Stimulated activated CD8-positive, alpha-beta memory T cell treated with anti-CD3 and anti-CD28 coated beads, Interleukin-12 subunit alpha, Interleukin-12 subunit beta, amount 100 ng/mL, for 24 hours (primary cell): ENCODE results near the gene PSPH.
"Not testable (repeated sequence)": the region's sequence is repeated elsewhere in the genome, so short reads cannot be mapped to it uniquely, and the experiment has no call there.

Experiments used
- DNase-seq: peaks from one replicate; pipeline ENCODE4 v3.0.0-alpha.2; 2020; ENCODE audit errors: extremely low read depth

PSPH gene

DNA sequence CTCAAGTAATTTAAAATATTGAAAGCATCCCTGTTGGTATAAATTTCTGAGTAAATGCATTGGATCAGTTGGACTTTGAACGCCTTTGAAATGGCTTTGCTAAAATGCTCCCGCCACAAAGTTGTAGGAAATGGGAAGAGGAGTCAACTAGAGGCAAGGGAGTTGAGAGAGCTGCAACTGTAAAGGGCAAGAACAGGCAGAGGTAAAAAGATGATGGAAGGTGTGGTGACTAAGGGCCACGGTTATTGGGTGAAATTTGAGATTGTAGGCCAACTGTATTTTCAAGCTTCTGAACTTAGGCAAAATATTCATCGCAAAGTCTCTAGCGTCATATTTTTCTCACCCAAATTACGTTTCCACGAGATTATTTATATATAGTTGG, 12.2 kb upstream of the PSPH start:
- DNase-seq = no peak

DNA sequence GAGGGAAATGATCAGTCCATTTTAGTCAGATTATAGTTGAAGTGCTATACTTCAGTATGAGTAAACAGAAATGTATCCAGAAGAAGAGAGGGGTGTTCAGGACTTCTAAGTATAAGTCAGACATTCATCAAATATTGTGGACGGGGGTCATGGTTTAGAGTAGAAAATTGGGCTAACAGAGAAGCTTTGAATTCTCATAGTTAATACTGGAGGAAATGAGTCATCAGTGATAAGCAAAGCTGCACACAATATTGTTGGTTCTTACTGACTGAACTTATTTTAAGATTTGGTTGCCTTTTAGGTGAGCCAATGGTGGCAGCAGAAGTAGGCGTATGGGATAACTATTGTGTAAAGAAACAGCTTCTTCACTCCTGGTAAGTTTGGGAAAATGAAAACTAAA, 11.1 kb upstream of the PSPH start:
- DNase-seq = no peak

DNA sequence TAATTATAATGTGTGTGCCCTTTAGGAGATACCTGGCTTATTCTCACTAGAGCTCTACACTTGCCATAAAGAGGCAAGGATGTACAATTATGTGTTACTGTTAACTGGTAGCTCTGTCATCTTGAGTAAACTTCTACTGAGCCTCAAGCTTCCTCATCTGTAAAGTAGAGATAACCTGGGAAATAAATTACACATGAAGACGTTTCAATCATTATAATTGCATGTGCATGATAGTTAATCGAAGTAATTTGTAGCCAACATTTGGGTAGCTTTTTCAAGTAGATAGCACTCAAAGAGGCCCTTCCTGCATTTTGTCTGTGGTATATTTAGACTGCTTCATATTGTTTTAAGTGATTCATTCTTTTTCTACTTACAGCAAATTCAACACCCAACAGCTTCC, 2.7 kb upstream of the PSPH start:
- DNase-seq = no peak

DNA sequence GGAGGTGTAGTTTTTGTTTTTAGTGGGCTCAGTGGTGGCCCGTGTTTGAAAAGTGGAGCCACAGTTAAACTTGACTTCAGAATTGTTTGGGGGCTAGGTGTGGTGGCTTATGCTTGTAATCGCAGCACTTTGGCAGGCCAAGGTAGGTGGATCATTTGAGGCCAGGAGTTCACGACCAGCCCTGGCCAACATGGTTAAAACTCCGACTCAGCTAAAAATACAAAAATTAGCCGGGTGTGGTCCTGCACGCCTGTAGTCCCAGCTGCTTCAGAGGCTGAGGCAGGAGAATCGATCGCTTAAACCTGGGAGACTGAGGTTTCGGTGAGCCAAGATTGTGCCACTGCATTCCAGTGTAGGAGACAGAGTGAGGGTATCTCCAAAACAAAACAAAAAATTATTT, 2.1 kb upstream of the PSPH start:
- no peak for DNase-seq

DNA sequence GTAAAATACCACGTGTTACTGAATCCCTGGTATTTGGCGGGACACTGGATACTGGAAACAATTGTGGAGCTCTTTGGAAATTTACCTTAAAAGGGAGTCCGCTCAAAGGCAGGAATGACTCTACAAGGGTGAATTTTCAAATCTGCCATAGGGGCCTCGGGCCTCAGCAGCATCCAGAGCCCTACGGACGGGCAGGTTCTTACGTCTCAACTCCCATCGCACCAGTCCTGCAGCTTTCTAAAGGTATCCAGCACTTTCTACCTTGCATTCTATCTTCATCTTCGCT, 248 bp downstream of the PSPH start:
- DNase-seq = no peak

DNA sequence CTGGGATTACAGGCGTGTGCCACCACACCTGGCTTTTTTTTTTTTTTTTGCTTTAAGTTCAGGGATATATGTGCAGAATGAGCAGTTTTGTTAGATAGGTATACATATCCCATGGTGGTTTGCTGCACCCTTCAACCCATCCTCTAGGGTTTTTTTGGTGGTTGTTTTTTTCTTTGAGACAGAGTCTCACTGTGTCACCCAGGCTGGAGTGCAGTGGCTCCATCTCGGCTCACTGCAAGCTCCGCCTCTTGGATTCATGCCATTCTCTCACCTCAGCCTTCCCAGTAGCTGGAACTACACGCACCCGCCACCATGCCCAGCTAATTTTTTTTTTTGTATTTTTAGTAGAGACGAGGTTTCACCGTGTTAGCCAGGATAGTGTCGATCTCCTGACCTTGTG, 2.5 kb downstream of the PSPH start:
- not testable (repeated sequence) for DNase-seq

DNA sequence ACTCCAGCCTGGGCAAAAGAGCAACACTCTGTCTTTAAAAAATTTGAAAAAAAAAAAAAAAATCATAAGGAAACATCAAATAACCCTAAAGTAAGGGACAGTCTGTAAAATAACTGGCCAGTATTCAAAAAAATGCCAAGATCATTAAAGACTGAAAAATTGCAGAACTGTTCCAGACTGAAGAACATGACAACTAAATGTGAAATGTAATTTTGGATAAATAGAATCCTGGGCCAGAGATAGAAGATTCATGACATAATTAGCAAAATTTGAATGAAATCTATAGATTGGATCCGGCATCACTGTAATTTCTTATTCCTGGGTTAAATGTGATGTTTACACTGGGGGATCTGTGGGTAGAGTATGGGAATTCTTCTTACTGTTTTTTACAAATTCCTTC, 3.0 kb downstream of the PSPH start:
- DNase-seq = no peak

DNA sequence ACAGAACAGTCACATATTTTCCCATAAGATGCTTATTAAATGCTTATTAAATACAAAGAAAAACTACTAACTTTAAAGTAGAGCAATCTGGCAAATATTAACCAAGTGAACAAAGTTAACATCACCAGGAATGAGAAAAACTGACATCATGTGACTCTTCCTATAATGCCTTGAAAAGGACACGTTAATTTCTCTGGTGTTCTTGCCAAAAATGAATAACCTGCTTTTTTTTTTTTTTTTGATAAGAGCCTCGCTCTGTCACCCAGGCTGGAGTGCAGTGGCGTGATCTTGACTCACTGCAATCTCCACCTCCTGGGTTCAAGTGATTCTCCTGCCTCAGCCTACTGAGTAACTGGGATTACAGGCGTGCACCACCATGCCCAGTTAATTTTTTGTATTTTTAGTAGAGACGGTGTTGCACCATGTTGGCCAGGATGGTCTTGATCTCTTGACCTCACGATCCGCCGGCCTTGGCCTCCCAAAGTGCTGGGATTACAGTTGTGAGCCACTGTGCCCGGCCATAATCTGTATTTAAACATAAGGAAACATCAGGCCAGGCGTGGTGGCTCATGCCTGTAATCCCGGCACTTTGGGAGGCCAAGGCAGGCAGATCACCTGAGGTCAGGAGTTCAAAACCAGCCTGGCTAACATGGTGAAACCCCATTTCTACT, 3.7 kb downstream of the PSPH start:
- not testable (repeated sequence) for DNase-seq

DNA sequence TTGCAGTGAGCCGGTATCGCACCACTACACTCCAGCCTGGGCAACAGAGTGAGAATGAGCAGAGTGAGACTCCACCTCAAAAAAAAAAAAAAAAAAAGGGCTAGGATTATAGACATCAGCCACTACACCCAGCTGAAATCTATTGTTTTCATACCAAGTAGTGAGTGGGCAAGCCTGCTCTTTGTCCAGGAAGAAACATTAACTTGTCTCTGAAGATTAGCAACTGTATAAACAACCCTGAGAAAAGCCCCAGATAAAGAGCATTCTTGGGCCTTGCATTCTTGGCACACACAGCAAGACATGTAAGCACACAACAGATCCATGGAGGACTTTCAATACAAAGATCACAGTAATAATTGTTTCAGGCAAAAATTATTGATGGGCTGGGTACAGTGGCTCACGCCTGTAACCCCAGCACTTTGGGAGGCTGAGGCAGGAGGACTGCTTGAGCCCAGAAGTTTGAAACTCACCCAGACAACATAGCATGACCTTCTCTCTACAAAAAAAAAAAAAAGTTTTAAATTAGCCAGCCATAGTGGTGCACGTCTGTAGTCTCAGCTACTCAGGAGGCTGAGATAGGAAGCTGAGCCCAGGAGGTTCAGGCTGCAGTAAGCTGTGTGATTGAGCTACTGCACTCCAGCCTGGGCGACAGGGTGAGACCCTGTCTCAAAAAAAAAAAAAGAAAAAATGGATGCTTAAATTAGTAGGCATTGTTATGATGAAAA, 4.4 kb downstream of the PSPH start:
- DNase-seq = no peak

DNA sequence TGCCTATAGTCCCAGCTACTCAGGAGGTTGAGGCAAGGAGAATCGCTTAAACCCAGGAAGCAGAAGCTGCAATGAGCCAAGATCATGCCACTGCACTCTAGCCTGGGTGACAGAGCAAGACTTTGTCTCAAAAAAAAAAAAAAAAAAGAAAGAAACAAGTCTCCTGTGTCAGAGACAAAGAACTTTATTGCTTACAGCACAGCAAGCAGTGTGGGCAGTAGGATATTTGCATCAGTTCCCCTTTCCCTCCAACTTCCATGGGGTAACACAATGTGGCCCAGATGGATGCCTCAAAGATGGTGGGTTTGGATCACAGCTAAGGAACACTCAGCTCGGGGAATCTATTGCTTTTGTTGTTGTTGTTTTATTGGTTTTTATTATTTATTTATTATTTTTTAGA, 5.5 kb downstream of the PSPH start:
- not testable (repeated sequence) for DNase-seq

DNA sequence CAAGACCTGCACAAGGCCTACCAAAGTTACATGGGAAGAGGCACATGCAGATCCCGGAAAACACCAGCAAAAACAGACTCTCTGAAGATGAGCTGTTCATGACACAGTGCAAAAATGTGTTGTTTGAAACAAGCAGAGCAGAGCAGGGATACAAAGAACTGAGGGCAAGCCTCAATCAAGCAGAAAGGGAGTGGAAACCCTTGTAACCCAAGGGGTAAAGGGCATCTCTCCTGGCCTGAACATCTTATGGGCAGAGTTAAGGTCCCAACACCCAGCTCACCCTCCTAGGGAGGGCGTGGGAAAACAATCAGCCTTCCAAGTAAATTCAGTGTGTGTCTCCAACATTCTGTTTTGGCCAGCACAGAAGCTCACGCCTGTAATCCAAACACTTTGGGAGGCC, 10.5 kb downstream of the PSPH start:
- no peak for DNase-seq

DNA sequence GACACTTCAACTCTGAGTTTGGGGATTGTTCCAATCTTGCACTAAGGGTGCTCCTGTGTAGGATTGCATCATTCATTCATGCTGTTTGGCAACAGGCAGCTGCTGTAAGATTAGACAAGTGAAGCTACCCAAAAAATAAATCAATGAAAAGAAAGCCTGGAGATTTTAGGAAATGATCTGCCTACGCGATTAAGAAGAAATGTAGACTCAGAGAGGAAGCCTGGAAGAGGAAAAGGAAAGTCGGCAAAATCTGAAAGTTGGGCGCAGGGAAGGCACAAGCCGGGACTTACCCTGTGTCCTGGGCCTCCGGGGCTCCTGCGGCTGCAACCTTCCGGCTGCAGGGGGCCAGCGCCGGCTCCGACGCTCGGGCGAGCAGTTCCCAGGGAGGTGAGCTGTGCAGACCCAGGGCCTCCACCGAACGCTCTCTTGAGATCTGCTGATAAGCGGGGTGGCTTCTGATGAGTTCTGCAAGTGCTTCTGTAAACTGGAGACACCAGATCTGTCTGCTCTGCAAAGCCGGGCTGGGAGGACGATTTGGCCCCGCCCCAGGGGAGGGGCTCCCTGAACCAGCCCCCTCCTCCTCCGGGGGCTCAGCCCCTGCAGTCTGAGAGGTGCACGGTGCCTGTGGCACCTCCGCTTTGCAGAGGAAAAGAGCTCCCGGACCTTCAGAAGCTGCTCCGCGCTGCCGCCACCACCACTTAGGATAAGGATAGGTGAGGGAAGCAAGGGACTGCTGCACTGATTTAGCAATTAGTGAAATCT, 17.4 kb downstream of the PSPH start:
- DNase-seq = no peak

DNA sequence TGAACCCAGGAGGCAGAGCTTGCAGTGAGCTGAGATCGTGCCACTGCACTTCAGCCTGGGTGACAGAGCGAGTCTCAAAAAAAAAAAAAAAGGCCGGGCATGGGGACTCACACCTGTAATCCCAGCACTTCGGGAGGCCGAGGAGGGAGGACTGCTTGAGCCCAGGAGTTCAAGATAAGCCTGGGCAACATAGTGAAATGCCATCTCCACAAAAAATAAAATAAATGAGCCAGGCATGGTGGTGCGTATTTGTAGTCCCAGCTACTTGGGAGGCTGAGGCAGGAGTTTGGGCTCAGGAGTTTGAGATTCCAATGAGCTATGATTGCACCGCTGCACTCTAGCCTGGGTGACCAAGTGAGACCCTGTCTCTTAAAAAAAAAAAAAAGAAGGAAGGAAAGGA, 18.7 kb downstream of the PSPH start:
- DNase-seq = not testable (repeated sequence)

DNA sequence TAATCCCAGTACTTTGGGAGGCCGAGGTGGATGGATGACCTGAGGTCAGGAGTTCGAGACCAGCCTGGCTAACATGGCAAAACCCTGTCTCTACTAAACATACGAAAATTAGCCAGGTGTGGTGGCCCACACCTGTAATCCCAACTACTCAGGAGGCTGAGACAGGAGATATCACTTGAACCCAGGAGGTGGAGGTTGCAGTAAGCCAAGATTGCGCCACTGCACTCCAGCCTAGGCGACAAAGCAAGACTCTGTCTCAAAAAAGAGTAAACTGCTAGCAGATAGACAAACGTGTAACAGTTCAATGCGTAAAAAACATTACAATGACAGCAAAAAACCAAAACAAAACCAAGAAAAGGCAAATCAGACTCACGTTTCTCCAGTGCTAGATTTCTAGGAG, 19.7 kb downstream of the PSPH start:
- DNase-seq = not testable (repeated sequence)

DNA sequence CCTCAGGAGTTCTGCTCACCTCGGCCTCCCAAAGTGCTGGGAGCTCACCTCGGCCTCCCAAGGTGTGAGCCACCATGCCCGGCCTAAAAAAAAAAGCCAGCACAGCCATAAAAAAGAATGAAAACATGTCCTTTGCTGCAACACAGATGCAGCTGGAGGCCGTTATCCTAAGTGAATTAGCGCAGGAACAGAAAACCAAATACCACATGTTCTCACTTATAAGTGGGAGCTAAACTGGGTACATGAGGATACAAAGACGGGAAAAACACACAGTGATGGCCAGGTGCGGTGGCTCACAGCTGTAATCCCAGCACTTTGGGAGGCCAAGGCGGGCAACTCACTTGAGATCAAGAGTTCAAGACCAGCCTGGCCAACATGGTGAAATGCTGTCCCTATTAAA, 20.9 kb downstream of the PSPH start:
- no peak for DNase-seq

DNA sequence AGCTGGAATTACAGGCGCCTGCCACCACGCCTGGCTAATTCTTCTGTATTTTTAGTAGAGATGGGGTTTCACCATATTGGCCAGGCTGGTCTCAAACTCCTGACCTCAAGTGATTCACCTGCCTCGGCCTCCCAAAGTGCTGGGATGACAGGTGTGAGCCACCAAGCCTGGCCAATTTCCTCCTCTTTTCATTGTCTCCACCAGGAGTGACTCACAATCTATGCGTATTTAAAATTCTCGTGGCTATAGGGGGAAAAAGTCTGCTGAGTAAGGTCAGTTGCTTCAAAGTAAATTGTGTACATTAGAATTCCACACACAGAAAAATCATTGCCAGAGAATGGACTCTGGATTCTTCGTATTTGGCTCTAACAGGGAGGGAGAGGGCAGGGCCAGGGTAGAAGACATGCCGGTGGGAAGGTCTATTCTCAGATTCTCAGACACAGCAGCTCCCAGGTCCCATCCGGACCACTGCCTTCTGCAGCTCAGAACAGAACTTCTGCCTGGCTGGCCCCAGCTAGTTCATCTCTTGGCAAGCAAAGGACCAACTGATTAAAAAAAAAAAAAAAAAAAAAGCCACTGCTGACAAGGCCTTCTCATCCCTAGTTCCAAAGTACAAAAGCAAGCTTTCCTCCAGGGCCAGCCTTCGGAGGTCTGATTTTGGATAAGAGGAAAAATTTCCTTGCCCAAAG, 22.2 kb downstream of the PSPH start:
- no peak for DNase-seq

DNA sequence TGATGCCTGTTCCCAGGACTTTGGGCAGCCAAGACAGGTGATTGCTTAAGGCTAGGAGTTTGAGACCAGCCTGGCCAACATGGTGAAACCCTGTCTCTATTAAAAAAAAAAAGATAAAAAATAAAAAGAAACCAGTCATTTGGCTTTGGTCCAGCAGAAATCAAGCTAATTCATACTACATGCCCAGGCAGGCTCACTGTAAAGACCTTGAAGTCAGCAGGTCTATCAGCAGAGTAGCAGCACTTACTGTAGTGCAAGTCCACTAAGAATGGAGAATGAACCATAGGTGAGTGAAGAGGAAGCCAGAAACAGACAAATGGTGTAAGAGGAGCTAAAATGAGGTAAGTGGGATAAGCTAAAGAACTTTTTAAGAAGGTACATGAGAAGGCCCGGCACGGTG, 24.7 kb downstream of the PSPH start:
- no peak for DNase-seq

DNA sequence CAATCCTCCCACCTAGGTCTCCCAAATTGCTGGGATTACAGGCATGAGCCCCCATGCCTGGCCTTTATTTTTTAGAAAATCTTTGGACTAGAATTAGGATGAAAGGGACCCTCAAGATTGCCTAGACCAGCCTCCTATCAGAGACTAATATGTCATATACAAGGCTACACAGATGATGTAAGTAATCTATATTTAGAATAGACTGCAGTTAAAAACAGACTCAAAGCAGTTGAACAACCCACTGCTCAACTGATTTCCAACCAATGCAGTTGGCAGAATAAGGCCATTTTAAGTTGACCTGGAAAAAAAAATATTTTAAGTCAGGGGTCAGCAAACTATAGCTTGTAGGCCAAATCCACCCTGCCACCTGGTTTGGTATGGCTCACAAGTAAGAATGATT, 27.7 kb downstream of the PSPH start:
- DNase-seq = no peak

DNA sequence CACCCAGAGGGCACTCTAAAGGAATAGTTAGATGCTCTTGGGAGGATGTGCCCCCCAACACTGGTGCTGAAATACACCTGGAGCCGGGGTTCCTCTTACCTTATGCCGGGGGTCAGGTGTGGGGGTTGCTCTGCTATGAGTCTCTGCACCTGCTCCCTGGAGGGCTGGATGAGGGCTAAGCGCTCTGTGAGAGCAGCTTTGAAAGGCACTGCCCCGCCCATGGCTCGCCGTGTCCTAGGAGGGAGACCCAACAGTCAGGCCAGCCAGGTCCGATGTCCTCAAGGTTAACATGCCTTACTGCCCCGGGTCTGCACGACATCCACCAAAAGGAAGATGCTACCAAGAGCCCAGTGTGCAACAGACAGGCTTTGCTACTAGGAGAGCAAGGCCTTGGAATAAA, 31.7 kb downstream of the PSPH start:
- DNase-seq = no peak

DNA sequence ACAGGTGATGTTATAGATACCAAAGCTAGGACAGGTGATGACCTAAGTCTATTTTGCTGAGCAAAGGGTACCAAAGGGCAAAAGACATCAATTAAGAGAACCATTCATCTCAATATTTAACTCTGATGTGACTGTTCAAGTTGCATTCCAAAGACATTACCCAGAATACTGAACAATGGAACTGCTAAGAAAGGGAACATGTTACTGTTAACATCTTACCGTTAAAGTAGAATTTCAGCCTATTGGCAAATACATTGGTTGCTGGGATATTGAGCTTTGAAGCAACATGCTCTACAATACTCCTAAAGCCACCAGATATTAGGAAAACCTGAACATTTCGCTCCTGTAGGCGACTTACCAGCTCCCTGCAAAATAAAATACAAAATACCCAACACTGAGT, 34.2 kb downstream of the PSPH start:
- DNase-seq = not testable (repeated sequence)

DNA sequence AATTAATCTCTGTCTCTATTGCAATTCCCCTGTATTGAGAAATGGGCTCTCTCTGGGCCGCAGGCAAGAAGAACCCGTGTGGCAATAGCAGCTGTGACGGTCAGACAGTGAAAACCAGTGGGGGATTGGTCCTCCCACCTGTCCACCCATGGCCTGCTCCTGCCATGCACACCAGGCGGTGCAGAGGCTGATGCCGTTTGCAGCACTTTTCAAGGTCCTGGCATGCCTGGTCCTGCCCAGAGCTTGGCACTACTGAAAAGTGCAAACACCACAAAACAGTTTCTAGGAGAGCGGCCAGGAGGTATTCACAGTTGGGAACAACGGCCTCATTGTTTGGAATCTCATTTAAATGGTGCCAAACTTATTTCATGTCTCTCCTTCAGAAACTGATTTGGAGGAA, 41.5 kb downstream of the PSPH start:
- DNase-seq = no peak

DNA sequence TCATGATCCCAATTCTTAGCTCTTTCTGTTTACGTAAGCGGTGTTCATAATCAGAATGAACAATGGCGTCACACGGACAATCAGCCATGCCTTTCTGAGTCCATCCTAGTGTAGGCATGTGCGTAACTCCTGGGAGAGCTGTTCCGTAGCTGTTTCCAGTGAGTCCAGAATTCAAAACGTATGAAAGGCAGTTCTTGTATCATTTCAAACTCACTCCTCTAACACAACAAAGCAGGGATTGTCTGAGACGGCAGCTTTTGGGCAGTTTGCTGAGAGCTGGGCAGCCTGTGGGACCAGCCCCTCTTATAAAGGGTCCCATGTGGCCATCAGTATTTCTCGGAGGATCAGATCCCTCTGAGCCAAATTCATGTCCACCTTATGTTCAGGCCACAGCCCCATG, 43.4 kb downstream of the PSPH start:
- DNase-seq = no peak

DNA sequence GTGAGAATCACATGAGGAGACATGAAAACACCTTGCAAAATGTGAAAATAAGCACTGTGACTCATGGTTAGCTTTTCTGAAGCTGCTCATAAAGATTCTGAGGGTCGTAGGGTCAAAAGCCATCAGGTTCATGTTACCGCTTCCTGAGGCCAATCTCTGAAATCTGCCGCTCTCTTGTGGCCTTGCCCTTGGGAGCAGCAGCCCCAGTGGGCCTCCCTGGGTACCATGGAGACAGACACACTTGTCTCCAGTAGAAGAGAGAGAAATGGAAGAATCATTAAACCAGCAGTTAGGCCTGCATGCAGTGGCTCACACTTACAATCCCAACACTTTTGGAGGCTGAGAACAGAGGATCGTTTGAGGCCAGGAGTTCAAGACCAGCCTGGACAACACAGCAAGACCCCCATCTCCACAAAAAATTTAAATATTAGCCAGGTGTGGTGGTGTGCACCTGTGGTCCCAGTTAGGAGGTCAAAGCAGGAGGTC, 44.0 kb downstream of the PSPH start:
- DNase-seq = no peak
